ENCODE results near the gene EP400.

The EP400 gene

DNA sequence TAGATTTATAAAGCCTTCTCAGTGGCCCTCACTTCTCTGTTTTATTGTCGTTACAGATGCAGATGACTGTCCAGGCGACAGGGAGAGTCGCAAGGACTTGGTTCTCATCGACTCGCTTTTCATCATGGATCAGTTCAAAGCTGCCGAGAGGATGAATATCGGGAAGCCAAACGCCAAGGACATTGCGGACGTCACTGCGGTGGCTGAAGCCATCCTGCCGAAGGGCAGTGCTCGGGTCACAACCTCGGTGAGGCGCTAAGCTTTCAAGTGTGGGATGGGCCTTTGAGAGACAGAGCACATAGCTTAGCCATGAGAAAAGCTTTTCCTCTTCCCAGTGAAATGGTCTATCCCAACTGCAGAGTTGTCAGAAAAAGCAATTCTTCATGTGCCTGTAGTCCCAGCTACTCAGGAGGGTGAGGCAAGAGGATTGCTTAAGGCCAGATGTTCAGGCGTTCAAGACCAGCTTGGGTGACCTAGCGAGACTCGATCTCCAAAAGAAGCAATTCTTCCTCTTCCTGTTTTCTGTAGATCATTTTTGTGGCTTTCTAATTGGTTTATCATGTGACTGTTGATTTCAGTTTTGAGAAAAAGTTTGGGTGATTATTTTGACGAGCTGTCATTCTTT, 56.4 kb downstream of the EP400 start:
- ChIA-PET CTCF (no interaction called here), POLR2A (no interaction called here)
- TF ChIP-seq FOXK2 (IDR thresholded peaks at IDR 0.05) (no peak), FOXA1 (IDR thresholded peaks at IDR 0.05) (no peak), LEF1 (IDR thresholded peaks at IDR 0.05; ENCODE audit: borderline replicate concordance) (no peak), NFRKB (IDR thresholded peaks at IDR 0.05) (no peak), SP1 (IDR thresholded peaks at IDR 0.05) (no peak), FOXM1 (IDR thresholded peaks at IDR 0.05; ENCODE audit: borderline replicate concordance) (no peak), ZNF384 (IDR thresholded peaks at IDR 0.05) (no peak), SUZ12 (IDR thresholded peaks at IDR 0.05) (no peak), HDGF (IDR thresholded peaks at IDR 0.05; ENCODE audit: borderline replicate concordance) (no peak), L3MBTL2 (conservative IDR thresholded peaks at IDR 0.05) (no peak), CTBP1 (IDR thresholded peaks at IDR 0.05; ENCODE audit: borderline replicate concordance) (no peak), ARNT (IDR thresholded peaks at IDR 0.05) (no peak), BHLHE40 (IDR thresholded peaks at IDR 0.05; ENCODE audit: borderline replicate concordance) (no peak), TARDBP (IDR thresholded peaks at IDR 0.05) (no peak), ELF4 (IDR thresholded peaks at IDR 0.05) (no peak)
- TF ChIP-seq, protein P1, sequence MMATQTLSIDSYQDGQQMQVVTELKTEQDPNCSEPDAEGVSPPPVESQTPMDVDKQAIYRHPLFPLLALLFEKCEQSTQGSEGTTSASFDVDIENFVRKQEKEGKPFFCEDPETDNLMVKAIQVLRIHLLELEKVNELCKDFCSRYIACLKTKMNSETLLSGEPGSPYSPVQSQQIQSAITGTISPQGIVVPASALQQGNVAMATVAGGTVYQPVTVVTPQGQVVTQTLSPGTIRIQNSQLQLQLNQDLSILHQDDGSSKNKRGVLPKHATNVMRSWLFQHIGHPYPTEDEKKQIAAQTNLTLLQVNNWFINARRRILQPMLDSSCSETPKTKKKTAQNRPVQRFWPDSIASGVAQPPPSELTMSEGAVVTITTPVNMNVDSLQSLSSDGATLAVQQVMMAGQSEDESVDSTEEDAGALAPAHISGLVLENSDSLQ (IDR thresholded peaks at IDR 0.05), result no peak
- DNase-seq (ENCODE audit: extremely low spot score), result no peak

DNA sequence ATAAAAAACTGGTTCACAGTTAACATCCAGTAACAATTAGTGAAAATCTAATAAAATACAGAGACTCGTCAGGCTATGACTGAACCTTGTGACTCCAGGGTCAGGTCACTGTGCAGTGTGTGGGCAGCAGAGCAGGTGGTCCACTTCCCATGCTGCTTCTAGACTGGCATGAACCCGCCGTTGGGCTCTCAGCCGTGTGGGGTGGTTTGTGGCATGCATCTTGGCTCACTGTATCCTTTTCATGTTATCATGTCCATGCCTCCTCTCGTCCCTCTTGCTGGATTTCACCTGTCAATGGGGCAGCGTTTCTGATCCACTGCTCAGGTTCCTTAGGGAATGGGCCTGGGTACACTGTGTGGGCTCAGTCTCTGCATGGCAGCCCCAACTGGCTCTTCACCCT, 57.3 kb downstream of the EP400 start:
- CTCF ChIA-PET, result no interaction called here
- POLR2A ChIA-PET, result no interaction called here
- DNase-seq (ENCODE audit: extremely low spot score), result no peak
- no peak for TF ChIP-seq CTBP1 (IDR thresholded peaks at IDR 0.05; ENCODE audit: borderline replicate concordance)
- no peak for TF ChIP-seq L3MBTL2 (conservative IDR thresholded peaks at IDR 0.05)
- TF ChIP-seq ARNT (IDR thresholded peaks at IDR 0.05), result no peak
- no peak for TF ChIP-seq SUZ12 (IDR thresholded peaks at IDR 0.05)
- no peak for TF ChIP-seq FOXK2 (IDR thresholded peaks at IDR 0.05)
- no peak for TF ChIP-seq LEF1 (IDR thresholded peaks at IDR 0.05; ENCODE audit: borderline replicate concordance)

DNA sequence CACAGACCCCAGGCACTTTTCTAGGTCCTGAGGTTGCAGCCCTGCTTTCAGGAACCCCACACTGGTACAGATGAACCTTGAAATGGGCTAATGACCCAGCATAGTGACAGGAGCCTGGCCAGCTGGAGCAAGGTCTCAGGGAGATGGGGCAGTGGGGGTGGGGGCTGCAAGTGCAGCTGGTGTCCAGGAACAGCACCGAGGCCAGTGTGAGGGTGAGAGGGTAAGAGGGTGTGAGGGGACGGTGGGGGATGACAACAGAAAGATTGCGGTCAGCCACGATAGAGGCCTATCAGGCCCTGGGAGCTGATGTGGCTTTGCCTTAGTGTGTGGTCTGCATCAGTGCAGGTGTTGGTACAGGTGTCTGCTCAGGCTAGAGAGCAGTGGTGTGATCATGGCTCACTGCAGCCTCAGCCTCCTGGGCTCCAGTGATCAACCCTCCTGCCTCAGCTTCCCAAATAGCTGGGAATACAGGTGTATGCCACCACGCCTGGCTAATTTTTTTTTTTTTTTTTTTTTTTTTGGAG, 59.7 kb downstream of the EP400 start:
- ChIA-PET CTCF (no interaction called here), POLR2A (no interaction called here)
- TF ChIP-seq ELF4 (IDR thresholded peaks at IDR 0.05), result no peak
- no peak for TF ChIP-seq LEF1 (IDR thresholded peaks at IDR 0.05; ENCODE audit: borderline replicate concordance)
- no peak for TF ChIP-seq FOXM1 (IDR thresholded peaks at IDR 0.05; ENCODE audit: borderline replicate concordance)
- TF ChIP-seq CTBP1 (IDR thresholded peaks at IDR 0.05; ENCODE audit: borderline replicate concordance), result no peak
- no peak for TF ChIP-seq BHLHE40 (IDR thresholded peaks at IDR 0.05; ENCODE audit: borderline replicate concordance)
- TF ChIP-seq FOXK2 (IDR thresholded peaks at IDR 0.05), result no peak
- TF ChIP-seq SP1 (IDR thresholded peaks at IDR 0.05), result no peak
- no peak for TF ChIP-seq FOXA1 (IDR thresholded peaks at IDR 0.05)
- TF ChIP-seq, protein P1 (IDR thresholded peaks at IDR 0.05), result no peak
- TF ChIP-seq L3MBTL2 (conservative IDR thresholded peaks at IDR 0.05), result no peak
- TF ChIP-seq TARDBP (IDR thresholded peaks at IDR 0.05), result no peak
- no peak for TF ChIP-seq SUZ12 (IDR thresholded peaks at IDR 0.05)
- no peak for TF ChIP-seq ARNT (IDR thresholded peaks at IDR 0.05)
- no peak for TF ChIP-seq ZNF384 (IDR thresholded peaks at IDR 0.05)
- TF ChIP-seq HDGF (IDR thresholded peaks at IDR 0.05; ENCODE audit: borderline replicate concordance), result no peak
- TF ChIP-seq NFRKB (IDR thresholded peaks at IDR 0.05), result no peak
- DNase-seq (ENCODE audit: extremely low spot score), result no peak

DNA sequence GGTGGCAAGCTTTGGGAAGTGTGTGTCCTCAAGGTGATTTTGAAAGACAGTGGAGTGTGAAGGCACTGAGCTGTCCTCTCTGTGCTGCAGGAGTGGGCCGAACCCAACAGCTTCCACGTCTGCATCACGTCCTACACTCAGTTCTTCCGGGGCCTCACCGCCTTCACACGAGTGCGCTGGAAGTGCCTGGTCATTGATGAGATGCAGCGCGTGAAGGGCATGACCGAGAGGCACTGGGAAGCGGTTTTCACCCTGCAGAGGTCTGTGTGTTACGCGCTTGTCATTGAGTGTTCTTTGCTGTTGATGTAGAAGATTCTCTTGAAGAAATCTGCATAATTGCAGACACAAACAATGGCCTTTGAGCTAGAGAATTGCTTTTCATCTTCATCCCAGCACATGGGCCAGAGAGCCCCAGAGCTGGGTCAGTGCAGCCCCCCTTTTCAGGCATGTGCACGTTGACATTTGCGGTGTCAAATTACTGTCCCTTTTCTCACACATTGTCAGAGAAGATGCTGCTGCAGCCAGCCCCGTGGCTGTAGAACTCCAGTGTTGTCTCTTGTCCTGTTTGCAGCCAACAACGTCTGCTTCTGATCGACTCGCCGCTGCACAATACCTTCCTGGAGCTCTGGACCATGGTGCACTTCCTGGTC, 63.3 kb downstream of the EP400 start:
- DNase-seq (ENCODE audit: extremely low spot score), result no peak
- CTCF ChIA-PET, result no interaction called here
- TF ChIP-seq ZNF384 (IDR thresholded peaks at IDR 0.05) (no peak), L3MBTL2 (conservative IDR thresholded peaks at IDR 0.05) (no peak), BHLHE40 (IDR thresholded peaks at IDR 0.05; ENCODE audit: borderline replicate concordance) (no peak), FOXM1 (IDR thresholded peaks at IDR 0.05; ENCODE audit: borderline replicate concordance) (no peak), FOXA1 (IDR thresholded peaks at IDR 0.05) (no peak), HDGF (IDR thresholded peaks at IDR 0.05; ENCODE audit: borderline replicate concordance) (no peak), LEF1 (IDR thresholded peaks at IDR 0.05; ENCODE audit: borderline replicate concordance) (no peak), CTBP1 (IDR thresholded peaks at IDR 0.05; ENCODE audit: borderline replicate concordance) (no peak)
- POLR2A ChIA-PET, result no interaction called here

DNA sequence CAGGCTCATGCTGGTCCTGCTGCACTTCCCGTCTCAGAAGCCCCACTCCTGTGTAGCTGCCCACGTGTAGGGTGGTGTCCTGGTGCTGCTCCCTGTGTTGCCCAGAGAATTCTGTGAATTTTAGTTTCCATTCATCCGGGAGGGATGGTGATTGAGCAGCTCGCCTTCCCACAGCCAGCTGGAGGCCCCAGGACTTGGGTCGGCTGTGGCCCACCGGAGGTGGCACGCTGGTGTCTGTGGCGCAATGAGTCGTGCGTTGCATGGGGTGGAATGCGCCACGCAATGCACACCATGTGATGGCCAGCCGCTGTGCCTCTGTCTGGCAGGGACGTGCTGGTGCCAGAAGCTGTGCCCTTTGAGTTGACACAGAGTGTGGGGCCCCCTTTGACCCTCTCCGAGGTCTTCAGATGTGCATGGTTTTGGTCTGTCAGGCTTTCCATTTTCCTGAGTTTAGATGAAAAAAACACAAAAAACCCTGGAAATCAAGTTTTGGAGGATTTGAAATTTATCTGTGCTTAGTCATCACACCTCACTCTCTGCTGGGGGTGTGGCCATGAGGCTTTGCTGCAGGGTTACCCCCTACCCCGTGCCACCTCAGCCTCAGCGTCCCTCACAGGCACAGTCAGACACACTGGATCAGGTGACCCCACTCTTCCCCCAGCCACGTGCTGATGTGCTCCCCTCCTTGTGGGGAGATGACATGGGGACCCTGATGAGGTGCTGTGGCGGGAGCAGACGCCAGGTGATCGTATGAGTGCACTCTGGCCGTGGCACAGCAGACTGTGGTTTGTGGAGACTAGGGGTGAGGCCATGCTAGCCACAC, 64.6 kb downstream of the EP400 start:
- no peak for DNase-seq (ENCODE audit: extremely low spot score)
- no peak for TF ChIP-seq LEF1 (IDR thresholded peaks at IDR 0.05; ENCODE audit: borderline replicate concordance)
- TF ChIP-seq, protein P1 (IDR thresholded peaks at IDR 0.05), result no peak
- TF ChIP-seq FOXM1 (IDR thresholded peaks at IDR 0.05; ENCODE audit: borderline replicate concordance), result no peak
- TF ChIP-seq SP1 (IDR thresholded peaks at IDR 0.05), result no peak
- no peak for TF ChIP-seq TARDBP (IDR thresholded peaks at IDR 0.05)
- no peak for TF ChIP-seq HDGF (IDR thresholded peaks at IDR 0.05; ENCODE audit: borderline replicate concordance)
- TF ChIP-seq SUZ12 (IDR thresholded peaks at IDR 0.05), result no peak
- no peak for TF ChIP-seq FOXA1 (IDR thresholded peaks at IDR 0.05)
- no peak for TF ChIP-seq ARNT (IDR thresholded peaks at IDR 0.05)
- TF ChIP-seq L3MBTL2 (conservative IDR thresholded peaks at IDR 0.05), result no peak
- TF ChIP-seq ELF4 (IDR thresholded peaks at IDR 0.05), result no peak
- no peak for TF ChIP-seq NFRKB (IDR thresholded peaks at IDR 0.05)
- CTCF ChIA-PET, result no interaction called here
- POLR2A ChIA-PET, result no interaction called here
